Measurements from ENCODE around the gene GRIA3.
"Not testable (repeated sequence)": the region's sequence is repeated elsewhere in the genome, so short reads cannot be mapped to it uniquely, and the experiment has no call there.

GRIA3 gene

DNA sequence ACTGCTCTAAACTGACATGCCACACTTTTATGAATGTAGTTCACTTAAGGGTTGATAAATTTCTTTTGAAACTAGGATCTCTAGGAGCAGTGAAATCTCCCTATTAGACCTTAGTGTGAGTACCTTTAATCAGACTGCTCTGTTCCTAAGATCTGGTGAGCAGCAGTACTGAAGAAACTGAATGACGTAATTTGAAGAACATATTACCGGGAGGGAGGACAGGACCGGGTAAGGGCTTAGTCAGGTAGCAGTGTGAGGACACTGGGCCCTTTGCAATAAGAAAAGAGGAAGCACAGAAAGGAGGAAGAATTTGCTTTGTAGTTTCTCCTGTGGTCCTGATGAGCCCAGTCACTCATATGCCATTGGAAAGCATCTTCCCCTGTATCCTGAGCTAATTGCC is 293.6 kb downstream of the GRIA3 start:
- DNase-seq: no peak

DNA sequence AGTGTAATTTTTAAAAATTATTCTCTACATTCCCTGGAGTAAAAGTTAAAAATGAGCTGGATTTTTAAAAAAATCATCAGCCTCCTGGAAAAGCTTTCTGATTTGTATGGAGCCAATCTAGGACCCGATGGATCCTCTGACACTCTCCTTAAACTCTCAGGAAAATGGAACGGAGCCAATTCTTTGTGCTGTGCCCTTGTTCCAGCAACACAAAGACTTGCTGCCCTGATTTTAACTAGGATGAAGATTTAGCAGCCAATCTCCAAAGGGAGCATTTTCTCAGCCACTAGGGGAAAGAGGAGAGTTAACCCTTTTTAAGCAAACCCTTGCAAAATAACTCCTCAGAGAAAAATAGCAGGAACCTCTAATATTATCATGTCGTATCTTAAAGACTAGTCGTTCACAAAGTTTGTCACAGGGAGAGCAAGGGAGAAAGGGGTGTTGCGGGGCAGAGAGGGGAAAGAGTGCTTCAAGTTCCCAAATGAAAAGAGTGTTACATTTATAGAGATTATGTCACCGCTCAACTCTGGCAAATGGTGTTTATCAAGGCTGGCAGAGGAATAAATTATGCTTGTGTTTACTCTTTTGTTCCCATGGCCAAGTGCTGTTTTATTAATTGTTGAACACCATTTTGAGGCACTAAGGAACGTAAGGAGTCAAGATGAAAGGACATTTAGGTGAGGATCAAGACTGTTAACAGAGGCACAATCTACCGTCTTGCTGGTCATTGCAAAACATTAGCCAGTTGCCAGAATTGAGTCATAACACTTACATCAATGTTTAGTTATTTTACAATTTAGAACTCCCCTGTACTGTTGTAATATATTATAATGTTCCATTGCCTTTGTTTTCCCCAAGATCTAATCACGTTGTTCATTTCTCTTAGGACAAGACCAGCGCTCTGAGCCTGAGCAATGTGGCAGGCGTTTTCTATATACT is 298.1 kb downstream of the GRIA3 start:
- DNase-seq: no peak

DNA sequence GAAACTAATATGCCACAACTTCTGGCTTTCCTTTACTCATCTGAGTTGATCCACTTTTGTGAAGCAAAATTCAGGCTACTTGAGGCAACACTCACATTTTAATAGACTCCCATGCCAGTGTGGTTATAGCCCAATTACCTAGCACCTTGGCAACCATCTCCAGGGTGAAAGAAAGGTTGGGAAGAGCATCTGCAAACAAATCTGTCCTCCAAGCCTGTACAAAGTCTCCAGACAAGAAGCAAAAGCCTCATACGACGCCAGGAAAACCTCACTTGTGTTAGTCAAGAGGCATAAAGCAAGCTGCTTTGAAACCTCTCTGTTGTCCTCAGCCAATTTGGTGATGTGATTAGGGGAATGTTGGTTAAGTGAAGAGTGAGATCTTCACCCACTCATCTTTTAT is 302.2 kb downstream of the GRIA3 start:
- DNase-seq: no peak

GRCh38 chrX:123487236-123487635 is 303.2 kb downstream of the GRIA3 start:
- DNase-seq: no peak

DNA sequence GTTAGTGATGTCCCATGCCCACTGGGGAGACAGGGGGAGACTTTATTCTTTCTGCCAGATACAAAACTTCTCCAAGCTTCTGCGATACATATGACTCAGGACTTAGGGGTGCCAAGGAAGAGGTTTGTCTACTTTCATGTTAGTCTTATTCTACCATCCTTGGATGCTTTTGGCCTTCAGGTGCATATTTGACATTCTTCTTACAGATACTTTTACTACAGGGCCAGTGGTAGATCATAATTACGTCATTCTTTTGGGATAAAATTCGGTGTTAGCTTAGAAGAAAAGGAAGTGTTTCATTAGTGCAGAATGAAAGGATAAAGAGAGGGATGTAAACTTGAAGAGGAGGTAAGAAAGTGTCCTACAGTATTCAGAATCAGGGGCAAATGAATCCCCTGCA is 303.6 kb downstream of the GRIA3 start:
- no peak for DNase-seq

GRCh38 chrX:123489011-123489410 is 304.9 kb downstream of the GRIA3 start:
- no peak for DNase-seq

GRCh38 chrX:123493857-123494256 is 309.8 kb downstream of the GRIA3 start:
- no peak for DNase-seq

DNA sequence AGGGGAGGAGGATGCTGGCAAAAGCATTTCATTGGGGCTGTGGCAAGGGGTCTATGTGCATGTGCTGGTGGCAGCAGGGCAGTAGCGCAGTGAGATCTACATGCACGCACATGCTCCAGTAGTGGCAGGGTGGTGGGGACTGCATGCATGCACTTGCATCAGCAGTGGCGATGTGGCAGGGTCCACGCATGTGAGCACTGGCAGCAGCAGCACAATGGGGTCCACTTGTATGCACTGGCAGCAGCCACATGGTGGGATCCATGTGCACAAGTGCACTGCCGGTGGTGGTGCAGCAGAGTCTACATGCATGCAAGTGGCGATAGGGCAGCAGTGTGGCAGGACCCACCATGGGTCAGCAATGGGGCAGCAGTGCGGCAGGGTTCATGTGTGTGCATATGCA is 315.7 kb downstream of the GRIA3 start:
- no peak for DNase-seq

GRCh38 chrX:123504047-123504446 is 320.0 kb downstream of the GRIA3 start:
- DNase-seq: no peak

DNA sequence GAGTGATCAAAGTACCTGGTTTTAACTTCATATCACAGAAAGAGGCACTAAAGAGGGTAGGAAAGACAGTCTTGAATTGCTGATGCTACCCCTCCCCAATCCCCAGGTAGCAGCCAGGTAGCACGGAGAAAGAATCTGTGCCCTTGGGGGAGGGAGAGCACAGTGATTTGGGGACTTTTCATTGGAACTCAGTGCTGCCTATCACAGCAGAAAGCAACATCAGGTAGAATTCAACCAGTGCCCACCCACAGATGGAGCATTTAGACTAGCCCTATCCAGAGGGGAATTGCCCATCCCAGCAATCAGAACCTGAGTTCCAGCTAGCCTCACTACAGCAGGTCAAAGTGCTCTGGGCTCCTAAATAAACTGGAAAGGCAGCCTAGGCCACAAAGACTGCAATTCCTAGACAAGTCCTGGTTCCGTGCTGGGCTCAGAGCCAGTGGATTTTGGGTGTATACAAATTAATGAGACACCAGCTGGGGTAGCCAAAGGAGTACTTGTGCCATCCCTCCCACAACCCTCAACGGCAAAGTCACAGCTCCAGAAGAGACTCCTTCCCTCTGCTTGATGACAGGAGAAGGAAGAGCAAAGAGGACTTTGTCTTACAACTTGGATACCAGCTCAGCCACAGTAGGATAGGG is 320.7 kb downstream of the GRIA3 start:
- DNase-seq: no peak

GRCh38 chrX:123513585-123514278 is 329.7 kb downstream of the GRIA3 start:
- DNase-seq: no peak

DNA sequence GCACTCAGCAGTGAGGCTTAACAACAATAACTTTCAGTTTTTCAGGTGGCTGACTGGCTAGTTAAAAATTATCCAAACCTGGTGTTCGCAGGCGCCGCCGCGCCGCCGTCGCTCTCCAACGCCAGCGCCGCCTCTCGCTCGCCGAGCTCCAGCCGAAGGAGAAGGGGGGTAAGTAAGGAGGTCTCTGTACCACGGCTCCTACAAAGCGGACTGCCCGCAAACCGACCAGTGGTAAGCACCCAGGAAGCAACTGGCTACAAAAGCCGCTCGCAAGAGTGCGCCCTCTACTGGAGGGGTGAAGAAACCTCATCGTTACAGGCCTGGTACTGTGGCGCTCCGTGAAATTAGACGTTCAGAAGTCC is 330.2 kb downstream of the GRIA3 start:
- DNase-seq: not testable (repeated sequence)

DNA sequence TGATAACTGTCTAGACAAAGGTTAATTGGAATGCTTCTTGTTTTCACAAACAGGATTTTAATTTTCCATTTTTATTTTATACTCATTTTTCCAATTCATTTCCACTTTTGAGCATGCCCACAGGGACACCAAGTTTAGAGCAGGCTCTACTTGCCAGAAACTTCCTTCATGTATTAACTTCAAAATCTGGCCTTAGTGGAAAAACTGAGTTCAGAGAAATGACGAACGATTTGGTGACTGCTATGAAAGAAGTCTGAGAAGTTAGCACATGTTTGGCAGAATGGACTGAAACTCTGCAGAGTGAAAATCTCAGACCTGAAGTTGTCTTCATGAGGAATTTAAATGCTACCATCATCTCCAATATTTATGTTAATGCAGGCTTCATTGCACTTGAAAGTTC is 334.7 kb downstream of the GRIA3 start:
- DNase-seq: no peak

DNA sequence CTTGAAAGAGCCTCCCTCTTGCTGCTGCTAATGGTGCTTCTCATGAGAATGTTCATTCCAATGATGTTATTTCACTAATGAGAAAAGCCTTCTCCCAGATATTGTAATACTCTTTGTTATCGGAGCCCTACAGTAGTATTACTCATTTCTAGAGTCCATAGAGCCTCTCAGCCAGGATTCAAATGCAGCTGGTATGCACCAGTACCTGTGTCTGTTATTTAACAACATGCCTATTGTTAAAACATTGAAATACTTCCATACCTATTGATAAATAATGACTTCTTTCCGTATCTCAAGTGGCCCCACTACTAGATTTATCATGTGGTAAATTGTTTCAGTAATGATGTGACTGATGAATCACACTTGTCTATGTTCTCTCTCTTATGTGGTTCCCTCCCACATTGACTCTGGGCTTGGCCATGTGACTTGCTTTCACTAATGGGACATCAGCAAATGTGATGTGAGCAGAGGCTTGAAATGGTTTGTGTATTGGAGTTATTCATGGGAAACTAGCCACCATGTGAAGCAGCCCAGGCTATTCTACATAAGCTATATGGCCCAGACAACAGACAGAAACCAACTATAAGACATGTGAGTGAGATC is 341.1 kb downstream of the GRIA3 start:
- DNase-seq: no peak

- DNase-seq: not testable (repeated sequence)
These were observed 346.6 kb downstream of the GRIA3 start for GRCh38 chrX:123530726-123531125.
